ENCODE measurements around the gene TEAD3.
A peak's percentile ranks its signal among the peaks of the same experiment; 100 is the strongest.

Gene TEAD3

DNA sequence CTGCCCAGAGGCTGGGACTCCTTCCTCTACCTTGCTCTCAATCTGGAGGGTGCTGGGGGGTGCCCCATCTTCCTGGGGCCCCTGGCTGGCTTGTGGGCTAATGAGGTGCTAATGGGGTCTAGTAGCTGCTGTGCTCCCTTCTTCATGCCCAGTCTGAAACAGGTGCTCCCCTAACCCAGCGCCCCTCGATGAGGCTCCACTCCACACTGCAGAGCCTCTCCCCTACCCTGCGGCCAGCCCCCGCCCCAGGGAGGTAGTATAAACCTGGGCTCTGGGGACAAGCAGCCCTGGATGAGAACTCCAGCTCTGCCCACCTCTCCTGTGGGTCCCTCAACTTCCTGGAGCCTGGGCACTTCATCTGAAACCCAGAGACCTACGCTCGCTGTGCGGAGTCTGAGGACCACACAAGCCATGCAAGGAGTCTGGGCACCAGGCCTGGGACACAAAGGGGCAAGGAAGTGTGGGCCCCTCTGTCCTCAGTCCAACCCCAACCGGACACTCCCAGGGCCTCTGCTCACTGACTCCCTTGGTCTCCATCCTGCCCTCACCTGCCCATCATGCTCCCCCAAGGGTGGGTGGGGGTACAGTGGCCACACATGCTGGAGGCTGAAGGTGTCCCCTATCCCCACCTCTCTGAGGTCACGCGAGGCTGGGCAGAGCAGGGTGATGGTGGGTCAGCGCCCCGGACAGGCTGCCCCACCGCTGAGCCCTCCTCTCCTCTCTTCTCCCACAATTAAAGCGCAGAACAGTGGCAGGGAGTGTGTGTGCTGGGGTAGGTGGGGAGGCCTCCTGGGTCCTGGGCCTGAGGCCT, 22.5 kb downstream of the TEAD3 start:
- no peak for DNase-seq

DNA sequence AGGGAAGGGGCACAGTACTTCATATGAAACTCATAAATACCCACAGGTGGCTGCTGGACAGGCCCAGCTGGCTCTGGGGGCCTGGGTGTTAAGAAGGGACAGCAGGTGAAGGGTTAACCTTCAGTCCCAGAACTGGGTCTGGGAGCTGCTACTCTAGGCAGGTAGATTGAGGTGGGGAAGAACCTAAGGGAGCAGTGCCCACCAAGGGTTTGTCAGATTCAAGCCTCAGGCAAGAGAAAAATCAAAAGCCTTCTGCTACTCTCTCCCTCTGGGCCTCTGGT, 23.1 kb downstream of the TEAD3 start:
- no peak for DNase-seq

DNA sequence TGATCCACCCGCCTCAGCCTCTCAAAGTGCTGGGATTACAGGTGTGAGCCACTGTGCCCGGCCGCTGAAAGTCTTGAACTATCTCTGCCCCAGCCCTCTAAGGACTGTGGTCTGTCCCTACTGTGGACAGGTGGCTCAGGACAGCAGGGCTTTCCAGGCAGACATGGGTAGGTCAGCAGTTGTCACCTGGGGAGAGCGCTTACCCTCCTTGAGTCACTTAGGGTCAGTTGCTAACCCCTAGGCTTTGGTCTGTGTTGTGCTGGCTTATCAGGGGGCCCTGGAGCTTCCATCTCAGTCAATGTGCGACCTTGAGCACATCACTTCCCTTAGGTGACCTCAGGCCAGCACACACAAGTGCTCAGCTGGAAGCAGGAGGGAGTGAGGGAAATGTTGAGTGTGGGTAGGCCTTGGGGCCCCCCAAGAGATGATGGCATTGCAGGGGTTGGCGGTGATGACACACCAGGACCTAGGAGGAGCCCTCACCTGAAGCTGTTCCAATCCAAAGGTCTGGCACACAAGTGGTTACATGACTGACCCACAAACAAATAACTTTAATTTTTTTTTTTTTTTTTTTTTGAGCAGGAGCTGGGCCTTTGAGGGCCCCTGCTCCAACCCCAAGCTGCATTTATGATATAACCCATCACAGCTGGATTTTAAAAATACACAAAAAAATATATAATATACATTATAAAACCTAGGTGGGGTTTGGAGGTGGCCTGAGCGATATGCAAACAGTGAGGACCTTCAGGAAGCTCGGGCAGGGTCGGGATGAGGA, 23.6 kb downstream of the TEAD3 start:
- DNase-seq, result no peak

DNA sequence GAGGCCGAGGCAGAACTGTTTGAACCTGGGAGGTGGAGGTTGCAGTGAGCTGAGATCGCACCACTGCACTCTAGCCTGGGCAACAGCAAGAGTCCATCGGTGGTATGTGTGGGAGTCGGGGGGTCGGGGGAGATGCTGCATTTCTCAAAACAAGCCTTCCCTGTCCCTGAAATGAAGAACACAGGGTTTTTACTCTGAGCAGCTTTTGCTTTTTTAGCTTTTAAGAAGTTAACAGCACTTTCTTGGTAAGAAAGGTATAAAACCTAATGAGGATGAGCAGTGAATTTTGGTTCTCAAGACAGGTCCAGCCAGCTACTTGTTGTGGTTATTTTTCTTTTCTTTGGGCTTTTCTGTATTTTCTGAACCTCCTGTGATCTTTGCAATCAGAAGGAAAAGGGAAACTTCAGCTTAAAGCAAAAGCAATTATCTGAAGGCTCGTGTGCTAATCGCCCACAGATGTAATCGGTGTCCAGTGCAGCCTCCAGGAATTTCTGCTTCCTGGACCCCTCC, 25.0 kb downstream of the TEAD3 start:
- no peak for DNase-seq

DNA sequence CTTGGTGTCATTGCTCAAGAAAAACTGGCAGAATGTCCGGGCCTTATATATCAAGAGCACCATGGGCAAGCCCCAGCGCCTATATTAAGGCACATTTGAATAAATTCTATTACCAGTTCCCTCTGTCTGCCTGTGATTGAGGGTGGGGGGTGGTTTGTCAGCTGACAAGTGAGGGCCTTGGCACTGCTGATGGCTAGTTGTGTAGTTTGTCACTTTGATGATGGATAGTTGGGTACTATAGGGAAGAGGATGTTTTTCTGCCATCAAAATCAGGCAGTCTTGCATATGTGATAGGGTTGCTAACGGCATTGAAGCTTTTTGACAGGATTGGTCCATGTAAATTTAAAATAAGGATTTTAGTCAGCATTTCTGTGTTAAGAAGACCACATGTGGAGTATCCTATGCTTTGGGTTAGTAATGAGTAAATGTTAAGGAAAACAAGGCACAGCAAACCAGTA, 26.2 kb downstream of the TEAD3 start:
- DNase-seq, result no peak

DNA sequence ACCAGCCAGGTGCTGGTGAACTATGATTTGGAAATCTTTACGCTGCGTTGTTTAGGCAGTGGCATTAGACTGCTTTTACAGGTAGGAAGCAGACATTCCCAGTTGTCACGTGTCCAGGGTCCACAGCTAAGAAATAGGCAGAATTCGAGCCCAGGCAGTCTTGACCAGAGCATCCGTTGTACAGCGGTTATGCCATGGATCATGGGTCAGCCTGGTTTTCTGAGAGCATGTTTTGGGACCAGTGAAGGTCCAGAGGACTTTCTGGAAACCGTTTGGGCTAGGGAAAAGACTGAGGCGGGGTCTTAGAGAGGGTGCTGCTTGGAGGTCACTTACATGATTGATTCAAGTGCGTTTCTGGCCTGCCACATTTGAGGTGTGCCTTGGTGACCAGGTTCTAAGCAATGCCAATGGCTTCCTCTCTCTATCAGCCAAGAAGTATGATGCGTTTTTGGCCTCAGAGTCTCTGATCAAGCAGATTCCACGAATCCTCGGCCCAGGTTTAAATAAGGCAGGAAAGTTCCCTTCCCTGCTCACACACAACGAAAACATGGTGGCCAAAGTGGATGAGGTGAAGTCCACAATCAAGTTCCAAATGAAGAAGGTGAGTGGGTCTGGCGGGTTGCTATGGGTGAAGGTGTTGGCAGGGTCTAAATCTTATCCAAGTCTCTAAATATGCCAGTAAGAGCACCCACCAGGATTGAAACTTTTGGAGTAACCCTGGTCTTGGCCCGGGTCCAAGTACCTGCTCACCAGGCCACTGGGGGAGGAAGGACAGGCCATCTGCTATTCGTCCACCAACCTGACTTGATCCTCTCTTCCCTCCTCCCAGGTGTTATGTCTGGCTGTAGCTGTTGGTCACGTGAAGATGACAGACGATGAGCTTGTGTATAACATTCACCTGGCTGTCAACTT, 26.9 kb downstream of the TEAD3 start:
- DNase-seq, result peak; percentile 2

DNA sequence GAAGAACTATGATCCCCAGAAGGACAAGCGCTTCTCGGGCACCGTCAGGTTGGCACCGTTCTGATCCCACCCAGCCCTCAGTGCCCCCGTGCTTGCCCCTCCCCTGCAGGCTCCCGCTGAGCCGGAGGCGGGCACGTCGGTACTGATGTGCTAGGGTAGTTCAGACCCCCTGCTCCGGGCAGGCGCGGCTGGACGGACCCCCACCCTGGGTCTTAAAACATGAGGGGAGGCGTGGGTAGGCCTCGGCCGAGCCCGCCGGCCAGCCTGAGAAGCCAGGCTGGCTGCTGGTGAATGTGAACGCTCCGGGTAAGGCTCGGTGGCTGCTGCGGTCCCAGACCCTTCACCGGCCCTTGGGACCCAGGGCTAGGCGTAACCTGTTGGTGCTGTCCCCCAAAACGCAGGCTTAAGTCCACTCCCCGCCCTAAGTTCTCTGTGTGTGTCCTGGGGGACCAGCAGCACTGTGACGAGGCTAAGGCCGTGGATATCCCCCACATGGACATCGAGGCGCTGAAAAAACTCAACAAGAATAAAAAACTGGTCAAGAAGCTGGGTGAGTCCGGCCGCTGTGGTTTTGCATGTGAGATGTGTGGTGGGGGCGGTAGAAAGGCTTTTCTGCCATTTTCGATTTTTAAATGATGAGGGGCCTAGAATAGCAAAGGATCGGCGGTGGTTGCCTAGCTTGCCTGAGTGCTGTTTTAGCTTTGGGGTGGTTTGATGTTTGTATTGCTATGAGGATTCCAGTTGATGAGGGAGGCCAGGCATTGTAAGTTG, 27.7 kb downstream of the TEAD3 start:
- no peak for DNase-seq

DNA sequence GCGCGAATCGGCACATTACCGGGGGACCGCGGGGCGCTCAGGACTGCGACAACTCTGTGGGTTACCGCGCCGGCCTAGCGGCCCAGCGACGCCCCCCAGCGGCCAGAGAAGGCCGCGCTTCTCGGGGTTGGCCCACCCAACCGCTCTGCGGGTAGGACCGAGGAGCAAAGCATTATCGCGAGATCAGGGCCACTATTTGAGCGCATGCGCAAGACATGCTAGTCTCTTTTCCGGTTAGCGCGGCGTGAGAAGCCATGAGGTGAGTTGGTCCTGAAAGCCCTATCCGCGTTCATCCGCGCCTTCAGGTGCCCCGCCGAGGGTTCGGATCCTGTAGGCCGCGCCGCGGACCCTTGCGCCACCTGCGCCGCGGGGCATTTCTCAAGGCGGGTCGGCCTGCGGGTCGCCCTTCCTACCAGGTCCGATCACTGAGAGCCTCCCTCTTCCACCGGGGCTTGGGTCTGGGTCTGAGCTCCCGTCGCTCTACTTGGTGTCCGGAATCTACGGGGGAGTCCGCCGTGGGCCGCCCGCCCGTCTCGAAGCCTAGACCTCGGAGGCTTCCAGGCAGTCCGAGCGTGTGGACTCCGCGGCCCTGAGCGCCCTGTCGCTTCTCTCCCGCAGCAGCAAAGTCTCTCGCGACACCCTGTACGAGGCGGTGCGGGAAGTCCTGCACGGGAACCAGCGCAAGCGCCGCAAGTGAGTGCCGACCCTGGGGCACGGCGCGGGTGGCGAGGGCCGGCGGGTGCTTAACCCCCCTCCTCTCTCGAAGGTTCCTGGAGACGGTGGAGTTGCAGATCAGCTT, 28.5 kb downstream of the TEAD3 start, which contains the start of gene RPL10A:
Gene RPL10A (plus strand): TSS at position 221 of the 799 bp plus-strand sequence. CDS start 34 bp downstream, at position 255.
- peak; percentile 97 for DNase-seq

DNA sequence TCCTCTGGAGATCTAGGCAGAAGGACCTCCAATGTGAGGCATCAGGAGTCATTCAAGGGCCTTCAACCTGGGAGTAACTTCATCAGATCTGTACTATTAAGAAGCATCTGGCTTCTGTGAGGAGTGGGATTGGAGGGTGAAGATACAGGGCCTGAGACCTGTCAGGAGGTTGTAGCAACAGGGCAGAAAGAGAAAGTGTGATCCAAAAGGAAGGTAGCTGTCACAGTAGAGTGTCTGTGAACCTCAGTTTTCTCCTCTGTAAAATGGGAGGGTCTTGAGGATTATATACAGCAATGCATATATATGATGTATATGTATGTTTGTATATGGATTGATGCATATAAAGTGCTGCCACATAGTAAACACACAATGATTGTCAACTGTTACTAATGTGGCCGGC, 31.2 kb downstream of the TEAD3 start:
- DNase-seq, result no peak

DNA sequence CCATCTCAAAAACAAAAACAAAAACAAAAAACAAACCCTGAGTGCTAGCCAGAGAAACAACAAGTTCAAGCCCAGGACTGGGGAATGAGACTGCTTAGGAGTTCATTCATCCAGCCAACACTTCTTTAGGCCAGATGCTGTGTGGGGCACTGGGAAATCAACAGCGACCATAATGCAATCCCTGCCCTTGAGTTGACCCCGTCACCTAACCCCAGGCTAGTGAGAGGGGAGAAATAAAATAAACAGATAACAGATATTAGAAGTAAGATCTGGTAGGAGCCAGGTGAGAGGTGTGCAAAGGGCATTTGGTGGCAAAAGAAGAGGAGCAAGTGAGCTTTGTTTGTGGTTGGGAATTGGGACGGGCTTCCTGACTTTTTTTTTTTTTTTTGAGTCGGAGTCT, 33.6 kb downstream of the TEAD3 start:
- no peak for DNase-seq

DNA sequence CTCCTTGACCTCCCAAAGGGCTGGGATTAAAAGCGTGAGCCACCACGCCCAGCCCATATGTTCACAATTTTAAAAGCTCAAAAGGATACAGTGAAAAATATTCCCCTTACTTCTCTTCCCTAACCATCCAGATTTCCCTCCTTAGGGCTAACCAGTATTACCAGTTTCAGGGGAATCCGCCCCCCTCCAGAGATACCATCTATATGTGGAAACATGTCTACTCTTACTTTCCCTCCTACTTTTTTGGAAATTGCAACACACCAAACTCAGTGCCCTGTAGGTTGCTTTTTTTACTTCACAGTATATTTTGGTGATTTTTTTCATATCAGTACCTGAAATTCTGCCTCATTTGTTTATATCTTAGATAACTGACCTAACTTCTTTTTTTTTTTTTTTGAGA, 35.6 kb downstream of the TEAD3 start:
- DNase-seq, result no peak

DNA sequence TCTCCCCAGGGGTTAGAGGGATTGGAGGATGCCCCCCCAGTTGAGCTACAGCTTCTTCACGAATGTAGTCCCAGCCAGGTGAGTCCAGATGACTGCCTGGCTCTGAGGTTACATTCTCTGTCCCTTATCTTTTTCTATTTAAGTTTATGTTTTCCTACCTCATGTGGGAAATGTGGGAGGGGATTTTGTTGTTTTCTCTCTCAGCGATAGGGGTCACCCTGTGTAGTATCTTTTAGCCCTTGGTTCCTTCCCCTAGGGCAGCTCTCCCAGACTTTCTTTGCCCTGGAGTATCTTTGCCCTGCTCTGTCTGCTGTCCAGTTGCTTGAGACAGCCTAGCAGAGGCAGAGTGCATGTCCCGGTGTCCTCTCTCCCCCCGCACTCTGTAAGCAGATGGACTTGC, 39.0 kb downstream of the TEAD3 start:
- no peak for DNase-seq

DNA sequence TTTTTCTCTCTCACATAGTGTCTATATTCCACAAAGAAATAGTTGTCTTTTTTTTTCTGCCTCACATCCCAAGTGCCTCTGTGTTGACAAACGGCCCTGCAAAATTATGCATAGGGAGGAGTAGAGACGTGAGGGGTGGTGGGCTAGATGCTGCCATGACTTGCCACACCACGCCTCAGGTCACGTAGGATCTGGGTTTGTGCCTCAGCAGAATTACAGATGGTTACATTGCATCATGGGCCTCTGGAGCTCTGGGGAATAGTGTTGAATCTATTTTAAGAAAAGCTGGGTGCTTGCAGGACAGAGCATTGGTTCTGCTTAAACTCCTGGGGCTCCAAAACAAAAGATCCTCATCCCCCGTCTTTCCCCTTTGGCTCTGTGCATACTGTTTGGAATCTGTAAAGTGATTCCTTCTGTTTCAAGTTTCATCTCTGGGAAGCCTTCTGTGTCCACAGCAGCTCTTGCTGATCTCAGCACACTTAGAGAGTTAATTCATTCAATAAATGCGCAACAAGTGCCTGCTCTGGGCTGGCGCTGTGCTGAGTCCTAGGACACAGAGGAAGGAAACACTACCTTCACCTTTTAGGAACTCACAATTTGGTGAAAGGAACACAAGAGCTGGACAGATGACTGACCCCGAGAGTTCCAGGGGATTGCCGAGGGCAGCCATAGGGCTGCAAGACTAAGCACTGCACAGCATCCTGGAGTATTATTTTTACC, 42.3 kb downstream of the TEAD3 start:
- no peak for DNase-seq

DNA sequence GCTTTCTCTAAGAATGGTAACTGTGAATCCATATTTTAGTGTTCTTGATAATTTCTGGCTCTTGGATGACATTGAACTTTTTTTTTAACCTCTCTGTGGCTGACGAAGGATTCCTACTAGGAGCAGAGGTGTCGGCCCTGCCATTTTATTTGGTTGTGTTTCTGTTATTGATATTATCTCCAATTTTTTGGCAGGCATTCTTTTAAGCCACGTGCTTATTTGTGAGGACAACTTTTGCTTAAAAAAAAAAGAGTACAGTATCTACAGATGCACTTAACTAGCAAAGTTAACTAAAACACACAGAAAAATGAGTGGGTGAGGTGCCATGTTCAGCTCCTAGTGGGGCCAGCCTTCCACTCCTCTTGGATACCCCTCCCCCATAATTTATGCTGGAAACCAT, 43.6 kb downstream of the TEAD3 start:
- peak; percentile 7 for DNase-seq

DNA sequence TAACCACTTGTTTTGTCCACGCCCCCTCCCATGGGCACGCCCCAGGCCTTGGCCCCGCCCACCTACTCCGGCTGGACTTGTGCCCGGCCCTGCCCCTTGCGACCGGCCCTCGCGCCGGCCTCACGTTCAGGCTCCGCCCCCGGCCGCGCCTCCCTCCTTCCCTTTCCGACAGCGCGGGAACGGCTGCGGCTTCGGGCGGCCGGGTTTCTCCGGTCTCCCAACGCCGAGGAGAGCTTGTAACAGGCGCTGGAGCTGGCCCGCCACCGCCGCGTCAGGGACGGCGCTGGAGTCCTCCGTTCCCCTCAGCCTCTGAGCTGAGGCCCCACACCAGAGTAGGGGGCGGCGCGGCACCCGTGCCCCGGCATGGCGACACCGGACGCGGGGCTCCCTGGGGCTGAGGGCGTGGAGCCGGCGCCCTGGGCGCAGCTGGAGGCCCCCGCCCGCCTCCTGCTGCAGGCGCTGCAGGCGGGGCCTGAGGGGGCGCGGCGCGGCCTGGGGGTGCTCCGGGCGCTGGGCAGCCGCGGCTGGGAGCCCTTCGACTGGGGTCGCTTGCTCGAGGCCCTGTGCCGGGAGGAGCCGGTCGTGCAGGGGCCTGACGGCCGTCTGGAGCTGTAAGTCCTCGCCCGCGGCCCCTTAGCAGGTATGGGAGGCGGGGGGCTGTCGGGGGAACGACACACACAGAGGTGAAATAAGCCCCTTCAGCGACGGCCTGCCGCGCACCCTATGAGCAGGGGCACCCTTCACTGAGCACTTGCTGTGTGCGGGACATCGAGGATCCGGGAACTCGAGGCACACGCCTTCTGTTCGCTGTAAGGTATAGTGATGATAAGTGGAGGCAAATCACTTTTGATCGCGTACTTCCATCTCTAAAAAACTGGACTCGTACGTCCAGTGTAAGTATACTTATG, 44.4 kb downstream of the TEAD3 start, which contains the start of gene FANCE:
Gene FANCE (plus strand): TSS at position 156 of the 908 bp plus-strand sequence. CDS start 208 bp downstream, at position 364.
- DNase-seq, result peak; percentile 82

DNA sequence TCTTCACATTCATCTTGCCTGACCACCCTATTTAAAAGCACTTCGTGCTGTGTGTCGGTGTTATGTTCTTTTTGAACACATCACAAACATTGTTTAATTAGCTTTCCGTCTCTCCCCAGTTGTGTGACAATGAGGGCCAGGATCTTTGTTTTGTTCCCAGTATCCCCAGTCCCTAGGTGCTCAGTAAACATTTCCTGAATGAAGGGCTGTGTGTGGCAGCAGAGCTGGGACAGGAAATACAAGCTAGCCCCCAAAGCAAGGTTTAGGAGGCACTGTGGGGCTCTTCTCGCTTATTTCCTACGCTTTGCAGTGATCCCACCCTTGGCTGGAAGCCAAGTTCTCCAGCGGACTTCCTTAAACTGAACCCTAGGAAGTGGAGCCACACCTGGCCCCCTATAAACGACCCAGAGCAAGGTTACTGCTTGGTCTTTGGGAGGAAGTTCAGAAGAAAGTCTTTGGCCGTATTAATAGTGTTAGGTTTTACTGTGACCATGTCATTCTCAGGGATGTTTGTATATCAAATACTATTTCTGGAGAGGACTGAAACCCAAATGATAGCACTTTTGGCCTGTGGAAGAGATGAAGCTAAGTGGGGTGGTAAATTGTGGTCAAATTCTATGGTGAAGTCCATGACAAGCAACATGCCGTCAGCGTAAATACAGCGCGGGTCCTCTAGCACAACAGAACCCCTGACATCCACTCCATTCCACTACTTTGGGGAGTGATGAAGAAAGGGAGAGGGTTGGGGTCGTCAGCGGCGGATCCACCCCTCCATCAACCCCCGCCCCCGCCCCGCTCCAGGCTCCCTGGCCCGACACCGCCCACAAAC, 45.3 kb downstream of the TEAD3 start:
- no peak for DNase-seq

DNA sequence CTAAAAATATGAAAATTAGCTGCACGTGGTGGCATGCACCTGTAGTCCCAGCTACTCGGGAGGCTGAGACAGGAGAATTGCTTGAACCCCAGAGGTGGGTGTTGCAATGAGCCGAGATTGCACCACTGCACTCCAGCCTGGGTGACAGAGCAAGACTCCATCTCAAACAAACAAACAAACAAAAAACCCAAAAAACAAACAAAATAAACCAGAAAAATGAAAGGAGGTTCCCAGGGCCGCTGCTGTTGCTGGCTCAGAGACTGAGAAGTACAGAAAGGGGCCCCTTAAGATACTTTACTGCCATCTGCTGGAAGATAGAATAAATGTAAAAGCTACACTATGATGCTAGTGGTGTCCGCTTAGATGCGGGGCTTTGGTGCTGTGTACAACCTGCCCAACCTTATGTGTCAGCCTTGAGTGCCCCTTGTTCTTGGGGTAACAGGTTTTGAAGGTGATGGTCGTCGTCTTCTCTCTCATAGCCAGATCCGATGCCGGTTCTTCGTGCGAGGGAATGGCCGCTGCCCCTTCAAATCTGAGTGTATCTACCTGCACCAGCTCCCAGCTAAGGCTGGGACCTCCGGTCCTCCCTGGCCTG, 47.5 kb downstream of the TEAD3 start:
- peak; percentile 84 for DNase-seq

DNA sequence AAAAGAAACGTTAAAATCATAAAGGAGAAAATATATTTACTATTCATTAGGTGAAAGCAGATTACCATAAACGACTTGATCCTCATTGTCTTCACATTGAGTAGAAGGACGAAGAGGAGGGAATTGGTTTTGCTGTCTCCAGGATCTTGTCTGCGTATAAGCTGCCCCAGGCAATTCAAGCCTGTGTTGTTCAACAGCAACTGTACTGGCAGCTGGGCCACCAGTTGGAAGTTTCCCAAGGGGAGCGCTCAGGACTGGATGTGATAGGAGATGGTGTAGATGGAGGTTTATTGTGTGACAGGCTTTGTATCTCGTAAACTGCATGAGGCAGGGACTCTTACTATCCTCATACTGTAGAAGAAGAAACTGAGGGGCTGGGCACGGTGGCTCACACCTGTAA, 48.7 kb downstream of the TEAD3 start:
- no peak for DNase-seq

Data from NCI-H1105 treated with DMSO at 0.1 percent for 48 hours (cell line).